ENCODE results near the gene RNF144A.
A peak's percentile ranks its signal among the peaks of the same experiment; 100 is the strongest.

Gene RNF144A

DNA sequence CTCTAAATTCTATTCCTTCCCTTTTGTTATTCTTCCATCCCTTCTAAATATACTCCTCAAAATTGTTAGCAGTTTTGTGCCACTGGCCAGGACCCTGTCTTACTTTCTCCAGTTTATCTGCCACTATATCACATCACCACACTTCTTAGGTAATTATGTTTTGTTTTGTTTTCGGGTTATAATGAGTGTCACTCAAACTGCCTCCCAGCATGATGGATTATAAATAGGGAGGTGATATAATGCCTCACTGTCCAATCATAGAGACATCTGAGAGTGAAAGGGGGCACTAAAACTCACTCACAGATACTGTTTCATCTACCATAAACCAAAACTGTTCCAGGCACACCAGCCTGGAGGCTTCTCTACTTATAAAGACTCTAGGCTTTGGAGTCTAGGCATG is 36.2 kb upstream of the RNF144A start:
- no peaks in the 10 kb centered on the region for H3K79me2 ChIP-seq (ENCODE audit: control insufficient read depth, insufficient read depth, low read length, poor library complexity)
- H3K79me1 ChIP-seq (ENCODE audit: low read length), result no peaks in the 10 kb centered on the region
- H3K14ac ChIP-seq (ENCODE audit: low read length), result no peak overlapping the region
- H3K36me3 ChIP-seq (ENCODE audit: control insufficient read depth in 1 of 2, insufficient read depth in 2 of 2, low read length in 2 of 2), result no peaks in the 10 kb centered on the region
- H3K4me1 ChIP-seq (ENCODE audit: control insufficient read depth in 1 of 2, insufficient read depth in 2 of 2, low read length in 2 of 2), result no peaks in the 10 kb centered on the region
- H2BK12ac ChIP-seq (ENCODE audit: low read length), result no peak overlapping the region
- H3K4me2 ChIP-seq (ENCODE audit: low read length), result no peak overlapping the region
- no peak overlapping the region for H2AFZ ChIP-seq (ENCODE audit: insufficient read depth, low read length, poor library complexity)
- H4K8ac ChIP-seq (ENCODE audit: low read depth, low read length), result no peak overlapping the region
- no peak overlapping the region for H4K91ac ChIP-seq (ENCODE audit: low read depth, low read length)
- no peak overlapping the region for H3K4me3 ChIP-seq (ENCODE audit: low read depth, low read length)
- no peak overlapping the region for H3K18ac ChIP-seq (ENCODE audit: low read length)
- no peak overlapping the region for H3K4ac ChIP-seq (ENCODE audit: low read depth, low read length)
- no peak for DNase-seq
- H3K9ac ChIP-seq (ENCODE audit: low read length), result no peak overlapping the region
- H3K27me3 ChIP-seq (ENCODE audit: insufficient read depth, low read length), result no peaks in the 10 kb centered on the region
- no peak overlapping the region for H2BK5ac ChIP-seq (ENCODE audit: low read depth, low read length, poor library complexity)
- no peak overlapping the region for H4K12ac ChIP-seq (ENCODE audit: low read depth, low read length)
- no peak overlapping the region for H3K23ac ChIP-seq (ENCODE audit: low read length)
- no peak overlapping the region for H2BK120ac ChIP-seq (ENCODE audit: insufficient read depth, low read length, poor library complexity)
- WGBS (ENCODE audit: extremely low coverage, insufficient coverage, insufficient read length), result no CpG with 5 or more reads among the region's 1 CpG
- H2AK5ac ChIP-seq (ENCODE audit: low read length), result no peak overlapping the region
- peaks cover 8% of the 10 kb centered on the region for H3K9me3 ChIP-seq (ENCODE audit: insufficient read depth, low read depth, low read length)
- no peak overlapping the region for H3K27ac ChIP-seq (ENCODE audit: low read depth, low read length)

DNA sequence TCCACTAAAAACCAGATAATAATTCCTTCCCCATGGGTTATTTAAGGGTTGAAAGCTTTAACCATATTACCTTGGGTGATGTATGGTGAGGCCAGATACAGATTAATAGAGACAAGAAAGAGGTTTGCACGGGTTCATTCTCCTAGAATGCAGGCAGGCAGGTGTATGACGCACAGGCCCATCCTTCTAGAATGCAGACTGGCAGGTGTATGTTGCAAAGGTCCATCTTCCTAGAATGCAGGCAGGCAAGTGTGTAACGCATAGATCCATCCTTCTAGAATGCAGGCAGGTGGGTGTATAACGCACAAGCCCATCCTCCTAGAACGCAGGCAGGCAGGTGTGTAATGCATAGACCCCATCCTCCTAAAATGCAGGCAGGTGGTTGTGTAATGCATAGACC is 35.7 kb upstream of the RNF144A start:
- no peaks in the 10 kb centered on the region for H3K79me1 ChIP-seq (ENCODE audit: low read length)
- no peak overlapping the region for H4K12ac ChIP-seq (ENCODE audit: low read depth, low read length)
- no peak overlapping the region for H3K4ac ChIP-seq (ENCODE audit: low read depth, low read length)
- H3K9me3 ChIP-seq (ENCODE audit: insufficient read depth, low read depth, low read length), result peaks cover 8% of the 10 kb centered on the region
- no peak overlapping the region for H3K14ac ChIP-seq (ENCODE audit: low read length)
- no peak overlapping the region for H3K27ac ChIP-seq (ENCODE audit: low read depth, low read length)
- H3K23ac ChIP-seq (ENCODE audit: low read length), result no peak overlapping the region
- WGBS (ENCODE audit: extremely low coverage, insufficient coverage, insufficient read length), result no CpG with 5 or more reads among the region's 5 CpGs
- no peak overlapping the region for H2AFZ ChIP-seq (ENCODE audit: insufficient read depth, low read length, poor library complexity)
- H3K9ac ChIP-seq (ENCODE audit: low read length), result no peak overlapping the region
- no peaks in the 10 kb centered on the region for H3K27me3 ChIP-seq (ENCODE audit: insufficient read depth, low read length)
- H3K4me3 ChIP-seq (ENCODE audit: low read depth, low read length), result no peak overlapping the region
- H3K4me1 ChIP-seq (ENCODE audit: control insufficient read depth in 1 of 2, insufficient read depth in 2 of 2, low read length in 2 of 2), result no peaks in the 10 kb centered on the region
- no peaks in the 10 kb centered on the region for H3K79me2 ChIP-seq (ENCODE audit: control insufficient read depth, insufficient read depth, low read length, poor library complexity)
- H2BK5ac ChIP-seq (ENCODE audit: low read depth, low read length, poor library complexity), result no peak overlapping the region
- H4K8ac ChIP-seq (ENCODE audit: low read depth, low read length), result no peak overlapping the region
- H3K18ac ChIP-seq (ENCODE audit: low read length), result no peak overlapping the region
- H3K4me2 ChIP-seq (ENCODE audit: low read length), result no peak overlapping the region
- peak; percentile 89 to 91 for DNase-seq
- H3K36me3 ChIP-seq (ENCODE audit: control insufficient read depth in 1 of 2, insufficient read depth in 2 of 2, low read length in 2 of 2), result no peaks in the 10 kb centered on the region
- no peak overlapping the region for H4K91ac ChIP-seq (ENCODE audit: low read depth, low read length)
- no peak overlapping the region for H2BK12ac ChIP-seq (ENCODE audit: low read length)
- no peak overlapping the region for H2BK120ac ChIP-seq (ENCODE audit: insufficient read depth, low read length, poor library complexity)
- H2AK5ac ChIP-seq (ENCODE audit: low read length), result no peak overlapping the region

DNA sequence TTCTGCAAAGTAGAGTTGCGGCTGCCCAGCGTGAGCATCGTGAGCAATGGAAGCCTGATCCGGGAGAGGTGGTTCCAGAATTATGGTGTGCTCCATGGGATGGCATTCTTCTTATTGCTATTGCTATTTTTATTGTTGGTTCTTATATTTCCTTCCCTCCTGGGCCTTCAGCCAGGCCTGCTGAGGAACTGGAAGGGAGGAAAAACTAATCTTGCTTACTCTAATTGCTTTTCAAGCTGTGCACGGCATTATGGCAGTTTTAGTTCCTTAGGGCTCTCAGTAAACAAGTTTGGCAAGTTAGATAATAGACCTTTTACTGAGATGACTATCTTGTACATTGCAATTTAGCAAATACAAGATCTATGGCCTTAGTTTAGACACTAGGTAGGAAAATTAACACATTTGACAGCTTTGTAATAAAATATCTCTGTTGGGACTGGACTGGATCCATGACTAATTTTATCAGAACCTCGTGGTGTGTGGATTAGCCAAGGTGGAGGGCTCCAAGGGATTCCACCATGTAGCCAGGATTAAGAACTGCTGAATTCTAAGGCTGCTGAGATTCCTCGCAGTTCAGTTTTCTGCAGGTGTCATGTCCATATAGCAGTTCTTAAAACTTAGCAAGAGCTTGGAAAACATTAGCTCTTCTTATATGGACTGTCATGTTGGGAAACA is 33.6 kb upstream of the RNF144A start:
- Histone ChIP-seq H3K23ac (ENCODE audit: low read length) (no peak overlapping the region), H3K4me3 (ENCODE audit: low read depth, low read length) (no peak overlapping the region), H4K8ac (ENCODE audit: low read depth, low read length) (no peak overlapping the region), H3K9ac (ENCODE audit: low read length) (no peak overlapping the region), H4K12ac (ENCODE audit: low read depth, low read length) (no peak overlapping the region), H2AFZ (ENCODE audit: insufficient read depth, low read length, poor library complexity) (no peak overlapping the region), H3K27me3 (ENCODE audit: insufficient read depth, low read length) (no peaks in the 10 kb centered on the region), H3K4me2 (ENCODE audit: low read length) (no peak overlapping the region), H3K4me1 (ENCODE audit: control insufficient read depth in 1 of 2, insufficient read depth in 2 of 2, low read length in 2 of 2) (no peaks in the 10 kb centered on the region), H3K9me3 (ENCODE audit: insufficient read depth, low read depth, low read length) (peaks cover 3% of the 10 kb centered on the region), H3K36me3 (ENCODE audit: control insufficient read depth in 1 of 2, insufficient read depth in 2 of 2, low read length in 2 of 2) (no peaks in the 10 kb centered on the region), H2BK120ac (ENCODE audit: insufficient read depth, low read length, poor library complexity) (no peak overlapping the region), H3K18ac (ENCODE audit: low read length) (no peak overlapping the region), H2BK5ac (ENCODE audit: low read depth, low read length, poor library complexity) (no peak overlapping the region), H4K91ac (ENCODE audit: low read depth, low read length) (no peak overlapping the region), H3K14ac (ENCODE audit: low read length) (no peak overlapping the region), H3K79me2 (ENCODE audit: control insufficient read depth, insufficient read depth, low read length, poor library complexity) (no peaks in the 10 kb centered on the region), H3K27ac (ENCODE audit: low read depth, low read length) (no peak overlapping the region), H3K4ac (ENCODE audit: low read depth, low read length) (no peak overlapping the region), H2BK12ac (ENCODE audit: low read length) (no peak overlapping the region), H3K79me1 (ENCODE audit: low read length) (no peaks in the 10 kb centered on the region), H2AK5ac (ENCODE audit: low read length) (no peak overlapping the region)
- WGBS (ENCODE audit: extremely low coverage, insufficient coverage, insufficient read length), result no CpG with 5 or more reads among the region's 7 CpGs
- DNase-seq, result peak; percentile 13 to 73

DNA sequence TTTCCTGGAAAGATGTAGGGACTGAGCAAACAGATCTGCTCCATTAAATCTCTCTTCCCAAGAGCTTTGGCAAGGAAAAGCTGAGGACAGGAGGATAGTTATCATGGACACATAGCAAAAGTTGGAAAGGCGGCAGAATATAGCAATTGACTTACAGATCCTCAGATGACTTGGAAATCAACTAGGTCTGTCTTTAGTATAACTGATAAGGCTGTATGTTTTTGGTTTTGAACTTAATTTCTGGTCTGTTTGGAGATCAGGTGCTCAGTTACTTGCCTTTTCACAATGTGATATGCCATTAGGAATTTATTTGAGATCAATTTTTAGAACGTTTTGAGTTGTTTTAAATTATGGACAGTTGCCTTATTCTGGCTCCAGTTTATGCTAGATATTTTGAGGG is 31.7 kb upstream of the RNF144A start:
- H4K8ac ChIP-seq (ENCODE audit: low read depth, low read length), result no peak overlapping the region
- no peak overlapping the region for H4K12ac ChIP-seq (ENCODE audit: low read depth, low read length)
- no peaks in the 10 kb centered on the region for H3K36me3 ChIP-seq (ENCODE audit: control insufficient read depth in 1 of 2, insufficient read depth in 2 of 2, low read length in 2 of 2)
- H2BK5ac ChIP-seq (ENCODE audit: low read depth, low read length, poor library complexity), result no peak overlapping the region
- no peak overlapping the region for H3K4me3 ChIP-seq (ENCODE audit: low read depth, low read length)
- H2BK120ac ChIP-seq (ENCODE audit: insufficient read depth, low read length, poor library complexity), result no peak overlapping the region
- peaks cover 3% of the 10 kb centered on the region for H3K9me3 ChIP-seq (ENCODE audit: insufficient read depth, low read depth, low read length)
- no peak overlapping the region for H3K4me2 ChIP-seq (ENCODE audit: low read length)
- H3K4me1 ChIP-seq (ENCODE audit: control insufficient read depth in 1 of 2, insufficient read depth in 2 of 2, low read length in 2 of 2), result no peaks in the 10 kb centered on the region
- no peaks in the 10 kb centered on the region for H3K79me2 ChIP-seq (ENCODE audit: control insufficient read depth, insufficient read depth, low read length, poor library complexity)
- DNase-seq, result no peak
- no peak overlapping the region for H3K18ac ChIP-seq (ENCODE audit: low read length)
- H4K91ac ChIP-seq (ENCODE audit: low read depth, low read length), result no peak overlapping the region
- H2AFZ ChIP-seq (ENCODE audit: insufficient read depth, low read length, poor library complexity), result no peak overlapping the region
- H3K14ac ChIP-seq (ENCODE audit: low read length), result no peak overlapping the region
- H3K27ac ChIP-seq (ENCODE audit: low read depth, low read length), result no peak overlapping the region
- H3K79me1 ChIP-seq (ENCODE audit: low read length), result no peaks in the 10 kb centered on the region
- H3K9ac ChIP-seq (ENCODE audit: low read length), result no peak overlapping the region
- no peak overlapping the region for H3K23ac ChIP-seq (ENCODE audit: low read length)
- no peaks in the 10 kb centered on the region for H3K27me3 ChIP-seq (ENCODE audit: insufficient read depth, low read length)
- H2BK12ac ChIP-seq (ENCODE audit: low read length), result no peak overlapping the region
- no peak overlapping the region for H2AK5ac ChIP-seq (ENCODE audit: low read length)
- H3K4ac ChIP-seq (ENCODE audit: low read depth, low read length), result no peak overlapping the region
- WGBS (ENCODE audit: extremely low coverage, insufficient coverage, insufficient read length), result no CpG with 5 or more reads among the region's 2 CpGs
